ENCODE measurements around the gene CD79A. TPM values are rescaled to one million over a fixed set of nuclear protein-coding genes. Genes with fewer than 3 reads are reported as not detected.

Gene CD79A
- total and polyA plus RNA-seq, 2 donors (not counting 3 experiments of a cell fraction or from before 2014, with no cell fraction given), result 0.32 TPM; not detected in 1

DNA sequence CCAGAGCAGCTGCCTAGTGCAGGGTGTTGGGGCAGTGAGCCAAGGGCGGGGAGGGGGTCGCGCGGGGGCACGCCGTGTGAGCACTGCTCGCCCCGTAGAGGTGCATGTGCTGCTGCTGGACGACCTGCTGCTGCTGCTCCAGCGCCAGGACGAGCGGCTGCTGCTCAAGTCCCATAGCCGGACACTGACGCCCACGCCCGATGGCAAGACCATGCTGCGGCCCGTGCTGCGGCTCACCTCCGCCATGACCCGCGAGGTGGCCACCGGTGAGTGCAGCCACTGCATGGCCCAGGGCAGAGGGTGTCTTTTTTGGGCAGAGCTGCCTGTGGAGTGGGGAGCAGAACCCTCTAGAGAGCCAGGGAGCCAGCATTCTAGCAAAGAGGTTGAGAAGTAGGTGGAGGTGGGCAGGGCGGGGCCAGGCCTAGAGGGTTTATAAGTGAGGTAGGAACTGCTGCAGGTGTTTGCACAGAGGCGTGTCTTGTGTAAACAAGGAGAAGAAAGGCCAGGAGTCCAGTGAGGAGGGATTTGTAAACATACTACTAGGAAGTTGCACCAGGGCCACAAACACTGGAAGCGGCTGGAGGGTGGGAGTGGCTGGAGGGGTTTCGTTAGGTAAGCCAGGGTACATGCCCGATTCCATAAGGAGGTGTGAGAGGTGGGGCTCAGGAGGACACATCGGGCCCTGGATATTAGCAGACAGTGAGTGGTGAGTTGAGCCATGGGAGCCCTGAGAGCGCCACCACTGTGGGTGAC is 27.2 kb downstream of the CD79A start:
- POLR2A ChIA-PET, result no interaction called here
- Histone ChIP-seq H3K27me3 (ENCODE audit: control insufficient read depth in 2 of 2, insufficient read depth in 2 of 2, low read length in 2 of 2) (no peaks in the 10 kb centered on the region), H3K9ac (replicated peaks; ENCODE audit: extremely low read depth, insufficient read depth, low read length) (no peak overlapping the region), H3K27ac (ENCODE audit: insufficient read depth, low read depth, low read length) (no peak overlapping the region), H3K4me1 (ENCODE audit: control insufficient read depth, extremely low read depth, insufficient read depth, low read length) (no peaks in the 10 kb centered on the region), H3K36me3 (ENCODE audit: control insufficient read depth in 2 of 2, extremely low read depth in 1 of 2, insufficient read depth in 2 of 2, low read length in 2 of 2) (peaks cover 9 to 57% of the 10 kb centered on the region in 2 experiments), H4K20me1 (replicated peaks; ENCODE audit: control insufficient read depth, extremely low read depth, insufficient read depth, low read length) (no peaks in the 10 kb centered on the region), H3K9me3 (replicated peaks; ENCODE audit: control insufficient read depth, insufficient read depth, low read length) (no peaks in the 10 kb centered on the region), H3K4me2 (ENCODE audit: insufficient read depth, low read length) (no peak overlapping the region), H3K4me3 (replicated peaks in 1 of 3; ENCODE audit: insufficient read depth in 1 of 3, low read depth in 1 of 3, low read length in 3 of 3) (no peak overlapping the region), H3K9me1 (replicated peaks; ENCODE audit: control insufficient read depth, extremely low read depth, insufficient read depth, low read length) (no peaks in the 10 kb centered on the region), H2AFZ (ENCODE audit: low read depth, low read length) (no peak overlapping the region), H3K79me2 (ENCODE audit: control insufficient read depth, insufficient read depth, low read length) (no peaks in the 10 kb centered on the region)
- CTCF ChIA-PET, result interaction anchor here (0.9 kb wide), 1 partner anchor 131 kb away, joined by 3 read pairs; no protein-coding TSS in a partner anchor
- intact Hi-C loops (cut with micrococcal nuclease) (no loop called here), dilution Hi-C loops (cut with MboI; ENCODE audit: extremely low pct_ligation_motif_present, low sequenced_read_pairs) (no loop called here)
- TF ChIP-seq GATA2 (IDR thresholded peaks at IDR 0.05; ENCODE audit: insufficient read depth, insufficient read length, low read depth, low read length) (no peak), POLR2AphosphoS5 (IDR thresholded peaks at IDR 0.05; ENCODE audit: insufficient read depth, low read depth, low read length) (no peak), JUN (IDR thresholded peaks at IDR 0.05; ENCODE audit: borderline replicate concordance, insufficient read depth, insufficient read length, low read depth) (no peak)
- no TSS peak for BruUV-seq (replicated peaks)
- DNase-seq (ENCODE audit: low read depth, low spot score) (no peak), FAIRE-seq (no peak)

DNA sequence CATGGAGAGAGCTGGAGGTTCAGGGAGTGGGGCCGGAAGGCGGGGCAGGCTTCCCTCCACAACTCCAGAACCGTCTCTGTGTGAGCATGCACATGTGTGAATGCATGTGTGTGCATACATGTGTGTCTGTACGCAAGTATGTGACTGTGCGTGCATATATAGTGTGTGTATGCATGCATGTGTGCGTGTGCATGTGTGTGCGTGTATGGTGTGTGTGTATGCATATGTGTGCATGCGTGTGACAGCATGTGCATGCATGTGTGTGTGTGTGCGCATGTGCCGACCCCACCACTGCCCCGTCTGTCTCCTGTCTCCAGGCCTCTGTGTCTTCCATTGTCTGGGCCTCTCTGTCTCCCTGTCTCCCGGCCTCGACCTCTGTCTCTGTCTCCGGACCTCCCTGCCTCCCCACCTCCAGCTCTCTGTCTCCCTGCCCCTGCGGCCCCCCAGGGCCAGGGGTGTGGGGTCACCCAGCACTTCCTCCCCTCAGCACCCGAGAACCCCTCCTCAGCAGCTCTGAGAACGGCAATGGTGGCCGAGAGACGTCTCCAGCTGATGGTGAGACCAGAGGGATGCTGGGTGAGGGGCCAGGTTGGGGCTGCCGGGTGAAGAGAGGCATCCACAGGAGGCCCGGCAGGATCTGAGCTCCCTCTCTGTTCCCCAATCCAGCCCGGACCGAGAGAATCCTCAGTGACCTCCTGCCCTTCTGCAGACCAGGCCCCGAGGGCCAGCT is 28.4 kb downstream of the CD79A start:
- dilution Hi-C loops (cut with MboI; ENCODE audit: extremely low pct_ligation_motif_present, low sequenced_read_pairs), result no loop called here
- CTCF ChIA-PET, result no interaction called here

More for the DNA sequence above, 28.4 kb downstream of the CD79A start:
- TF ChIP-seq, protein P1, sequence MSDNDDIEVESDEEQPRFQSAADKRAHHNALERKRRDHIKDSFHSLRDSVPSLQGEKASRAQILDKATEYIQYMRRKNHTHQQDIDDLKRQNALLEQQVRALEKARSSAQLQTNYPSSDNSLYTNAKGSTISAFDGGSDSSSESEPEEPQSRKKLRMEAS (IDR thresholded peaks at IDR 0.05; ENCODE audit: insufficient read depth, insufficient read length), result no peak
- TF ChIP-seq EZH2 (IDR thresholded peaks at IDR 0.05; ENCODE audit: borderline replicate concordance, low read depth, low read length, severe bottlenecking), result no peak
- TF ChIP-seq POLR2AphosphoS5 (IDR thresholded peaks at IDR 0.05; ENCODE audit: insufficient read depth, low read depth, low read length), result no peak
- TF ChIP-seq POLR2A (IDR thresholded peaks at IDR 0.05; ENCODE audit: low read depth, low read length), result no peak
- TF ChIP-seq GATA2 (IDR thresholded peaks at IDR 0.05; ENCODE audit: insufficient read depth, insufficient read length, low read depth, low read length), result no peak
- TF ChIP-seq MYC (IDR thresholded peaks at IDR 0.05; ENCODE audit: low read depth, low read length), result no peak
- no peak for TF ChIP-seq JUN (IDR thresholded peaks at IDR 0.05; ENCODE audit: borderline replicate concordance, insufficient read depth, insufficient read length, low read depth)
- TF ChIP-seq, protein P2, sequence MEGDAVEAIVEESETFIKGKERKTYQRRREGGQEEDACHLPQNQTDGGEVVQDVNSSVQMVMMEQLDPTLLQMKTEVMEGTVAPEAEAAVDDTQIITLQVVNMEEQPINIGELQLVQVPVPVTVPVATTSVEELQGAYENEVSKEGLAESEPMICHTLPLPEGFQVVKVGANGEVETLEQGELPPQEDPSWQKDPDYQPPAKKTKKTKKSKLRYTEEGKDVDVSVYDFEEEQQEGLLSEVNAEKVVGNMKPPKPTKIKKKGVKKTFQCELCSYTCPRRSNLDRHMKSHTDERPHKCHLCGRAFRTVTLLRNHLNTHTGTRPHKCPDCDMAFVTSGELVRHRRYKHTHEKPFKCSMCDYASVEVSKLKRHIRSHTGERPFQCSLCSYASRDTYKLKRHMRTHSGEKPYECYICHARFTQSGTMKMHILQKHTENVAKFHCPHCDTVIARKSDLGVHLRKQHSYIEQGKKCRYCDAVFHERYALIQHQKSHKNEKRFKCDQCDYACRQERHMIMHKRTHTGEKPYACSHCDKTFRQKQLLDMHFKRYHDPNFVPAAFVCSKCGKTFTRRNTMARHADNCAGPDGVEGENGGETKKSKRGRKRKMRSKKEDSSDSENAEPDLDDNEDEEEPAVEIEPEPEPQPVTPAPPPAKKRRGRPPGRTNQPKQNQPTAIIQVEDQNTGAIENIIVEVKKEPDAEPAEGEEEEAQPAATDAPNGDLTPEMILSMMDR (IDR thresholded peaks at IDR 0.05; ENCODE audit: extremely low read depth in 1 of 2, insufficient read depth in 1 of 2, low read depth in 1 of 2, low read length in 2 of 2), result no peak
- TF ChIP-seq FOS (IDR thresholded peaks at IDR 0.05; ENCODE audit: borderline replicate concordance, insufficient read depth, low read length), result no peak
- no peaks in the 10 kb centered on the region for H3K9me3 ChIP-seq (replicated peaks; ENCODE audit: control insufficient read depth, insufficient read depth, low read length)
- no peaks in the 10 kb centered on the region for H3K9me1 ChIP-seq (replicated peaks; ENCODE audit: control insufficient read depth, extremely low read depth, insufficient read depth, low read length)
- H3K36me3 ChIP-seq (ENCODE audit: control insufficient read depth in 2 of 2, extremely low read depth in 1 of 2, insufficient read depth in 2 of 2, low read length in 2 of 2), result peaks cover 7 to 51% of the 10 kb centered on the region in 2 experiments
- no peak overlapping the region for H3K9ac ChIP-seq (replicated peaks; ENCODE audit: extremely low read depth, insufficient read depth, low read length)
- no peak overlapping the region for H3K4me2 ChIP-seq (ENCODE audit: insufficient read depth, low read length)
- H3K79me2 ChIP-seq (ENCODE audit: control insufficient read depth, insufficient read depth, low read length), result no peaks in the 10 kb centered on the region
- H3K4me1 ChIP-seq (ENCODE audit: control insufficient read depth, extremely low read depth, insufficient read depth, low read length), result no peaks in the 10 kb centered on the region
- DNase-seq (ENCODE audit: low read depth, low spot score) (no peak), FAIRE-seq (no peak)
- no peak overlapping the region for H2AFZ ChIP-seq (ENCODE audit: low read depth, low read length)
- no peak overlapping the region for H3K27ac ChIP-seq (ENCODE audit: insufficient read depth, low read depth, low read length)
- no peaks in the 10 kb centered on the region for H4K20me1 ChIP-seq (replicated peaks; ENCODE audit: control insufficient read depth, extremely low read depth, insufficient read depth, low read length)
- intact Hi-C loops (cut with micrococcal nuclease), result no loop called here
- no TSS peak for BruUV-seq (replicated peaks)
- H3K27me3 ChIP-seq (ENCODE audit: control insufficient read depth in 2 of 2, insufficient read depth in 2 of 2, low read length in 2 of 2), result peaks cover 0 to 3% of the 10 kb centered on the region in 2 experiments
- POLR2A ChIA-PET, result no interaction called here
- no peak overlapping the region for H3K4me3 ChIP-seq (replicated peaks in 1 of 3; ENCODE audit: insufficient read depth in 1 of 3, low read depth in 1 of 3, low read length in 3 of 3)
